Neural progenitor cell (in vitro differentiated cells): ENCODE data around the gene CNTNAP2.

Experiments
- CTCF ChIP-seq: fragments of 200-600 bp; sonication (generic); IDR thresholded peaks from 2 replicates; pipeline ENCODE4 v1.5.1; 2017; ENCODE audit warnings: antibody characterized with exemption, mild to moderate bottlenecking
- EZH2 ChIP-seq: fragments of 200-600 bp; sonication (generic); IDR thresholded peaks from 2 replicates; pipeline ENCODE4 v1.6.1; 2017; ENCODE audit warnings: antibody characterized with exemption, mild to moderate bottlenecking, moderate library complexity

- TF ChIP-seq EZH2 (no peak), CTCF (no peak)
Measured at GRCh38 chr7:147765301-147765700, 1648.7 kb downstream of the CNTNAP2 start.
